Measurements from ENCODE around the gene GRAP2. TPM values are rescaled to one million over a fixed set of nuclear protein-coding genes. Genes with fewer than 3 reads are reported as not detected.

GRAP2 gene
- total and polyA plus RNA-seq, 9 of the 15 experiments (the other 6 are each of a cell fraction or from before 2014, with no cell fraction given) = 4.8 to 88.7 (median 60.4) TPM

GRCh38 chr22:39949964-39950737 is 49.3 kb downstream of the GRAP2 start:
- intact Hi-C loops (cut with micrococcal nuclease) (no loop called here), in situ Hi-C loops (cut with MboI) (no loop called here)
- H3K9me3 ChIP-seq (replicated peaks; ENCODE audit: control insufficient read depth, insufficient read depth, low read depth, low read length) = no peaks in the 10 kb centered on the region
- H3K4me1 ChIP-seq (replicated peaks in 1 of 2; ENCODE audit: control insufficient read depth in 2 of 2, insufficient read depth in 2 of 2, low read length in 2 of 2) = peaks cover 9 to 54% of the 10 kb centered on the region in 2 experiments; a peak in 4 of 5 replicates
- WGBS (ENCODE audit: insufficient coverage, low coverage, missing lambda C conversion rate) = 20% methylated on average over 8 of the region's 8 CpGs
- no peaks in the 10 kb centered on the region for H3K9me1 ChIP-seq (ENCODE audit: control insufficient read depth, insufficient read depth, low read length)
- ATAC-seq = peak; percentile 33
- no peak overlapping the region; the same call in 1 of the 3 replicates for H3K27ac ChIP-seq (ENCODE audit: extremely low read depth, low read depth, low read length)
- FAIRE-seq = no peak
- POLR2A ChIA-PET = interaction anchor here (0.6 to 1.0 kb wide), 5 partner anchors 22 to 94 kb away, joined by 3 read pairs; no protein-coding TSS in a partner anchor
- H3K4me3 ChIP-seq = peak overlapping the region; percentile 55; the same call in 1 of the 2 replicates
- CTCF ChIA-PET (ENCODE audit: low intra/inter-chr PET ratio) = no interaction called here
- peak overlapping the region; percentile 27 to 88; a peak in 3 of 4 replicates for H3K9ac ChIP-seq (ENCODE audit: insufficient read depth in 1 of 2, low read depth in 2 of 2, low read length in 2 of 2)
- peaks cover 62% of the 10 kb centered on the region; the same call in 2 of the 3 replicates for H3K36me3 ChIP-seq (ENCODE audit: control insufficient read depth, insufficient read depth, low read length)
- peak overlapping the region; percentile 92 for H3K4me2 ChIP-seq (ENCODE audit: insufficient read depth, low read length)
- H4K20me1 ChIP-seq (replicated peaks; ENCODE audit: control insufficient read depth, insufficient read depth, low read length) = no peaks in the 10 kb centered on the region
- H3K79me2 ChIP-seq (ENCODE audit: control insufficient read depth, insufficient read depth, low read length) = peaks cover 86% of the 10 kb centered on the region
- DNase-seq (ENCODE audit: extremely low read depth in 1 of 4, low spot score in 3 of 4) = peak in 3 of 4 experiments; percentile 18 to 36 (median 18)
- no peak overlapping the region for H2AFZ ChIP-seq (ENCODE audit: low read depth, low read length)
- H3K27me3 ChIP-seq (ENCODE audit: control insufficient read depth in 2 of 2, insufficient read depth in 2 of 2, low read length in 2 of 2) = no peaks in the 10 kb centered on the region
- no TSS peak for BruUV-seq (replicated peaks)
- TF ChIP-seq POLR2A (conservative IDR thresholded peaks at IDR 0.05) (peak; percentile 42; the same call in 1 of the 2 replicates), HDAC1 (IDR thresholded peaks at IDR 0.05) (peak in 1 of 2 experiments; percentile 34; a peak in 1 of 4 replicates), POLR2H (tag; IDR thresholded peaks at IDR 0.05; ENCODE audit: low read depth) (no peak), ZNF696 (CRISPR knock-in tag; conservative IDR thresholded peaks at IDR 0.05) (no peak), ZNF324 (CRISPR knock-in tag; IDR thresholded peaks at IDR 0.05) (no peak), SIX5 (IDR thresholded peaks at IDR 0.05; ENCODE audit: borderline replicate concordance in 1 of 2, insufficient read depth in 1 of 2, low read depth in 1 of 2, low read length in 2 of 2) (no peak), FOXM1 (IDR thresholded peaks at IDR 0.05; ENCODE audit: low read depth) (no peak), FOXM1 (CRISPR knock-in tag; IDR thresholded peaks at IDR 0.05; ENCODE audit: low read depth) (no peak), MCM2 (IDR thresholded peaks at IDR 0.05; ENCODE audit: low read depth) (no peak), RCOR1 (IDR thresholded peaks at IDR 0.05; ENCODE audit: borderline replicate concordance in 1 of 2, low read depth in 2 of 2, low read length in 2 of 2) (no peak), ELF2 (CRISPR knock-in tag; IDR thresholded peaks at IDR 0.05) (no peak), GTF2E2 (tag; IDR thresholded peaks at IDR 0.05) (no peak), SUPT5H (IDR thresholded peaks at IDR 0.05) (peak; percentile 59; the same call in 1 of the 2 replicates), ZNF316 (IDR thresholded peaks at IDR 0.05) (no peak), FOXK2 (conservative IDR thresholded peaks at IDR 0.05 in 1 of 2, IDR thresholded peaks at IDR 0.05 in 1 of 2; ENCODE audit: low read depth in 2 of 2) (peak in 1 of 2 experiments; percentile 44; a peak in 1 of 4 replicates), TBL1XR1 (IDR thresholded peaks at IDR 0.05; ENCODE audit: low read length in 2 of 2) (no peak), MEF2D (tag; conservative IDR thresholded peaks at IDR 0.05; ENCODE audit: low read depth) (peak; percentile 62; the same call in 1 of the 2 replicates), KDM1A (IDR thresholded peaks at IDR 0.05) (peak in 1 of 2 experiments; percentile 64; a peak in 1 of 4 replicates), ARID1B (IDR thresholded peaks at IDR 0.05) (no peak)
- TF ChIP-seq, protein P1, sequence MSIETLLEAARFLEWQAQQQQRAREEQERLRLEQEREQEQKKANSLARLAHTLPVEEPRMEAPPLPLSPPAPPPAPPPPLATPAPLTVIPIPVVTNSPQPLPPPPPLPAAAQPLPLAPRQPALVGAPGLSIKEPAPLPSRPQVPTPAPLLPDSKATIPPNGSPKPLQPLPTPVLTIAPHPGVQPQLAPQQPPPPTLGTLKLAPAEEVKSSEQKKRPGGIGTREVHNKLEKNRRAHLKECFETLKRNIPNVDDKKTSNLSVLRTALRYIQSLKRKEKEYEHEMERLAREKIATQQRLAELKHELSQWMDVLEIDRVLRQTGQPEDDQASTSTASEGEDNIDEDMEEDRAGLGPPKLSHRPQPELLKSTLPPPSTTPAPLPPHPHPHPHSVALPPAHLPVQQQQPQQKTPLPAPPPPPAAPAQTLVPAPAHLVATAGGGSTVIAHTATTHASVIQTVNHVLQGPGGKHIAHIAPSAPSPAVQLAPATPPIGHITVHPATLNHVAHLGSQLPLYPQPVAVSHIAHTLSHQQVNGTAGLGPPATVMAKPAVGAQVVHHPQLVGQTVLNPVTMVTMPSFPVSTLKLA (conservative IDR thresholded peaks at IDR 0.05) = peak in 1 of 2 experiments; percentile 20; a peak in 1 of 4 replicates
- TF ChIP-seq, protein P2, sequence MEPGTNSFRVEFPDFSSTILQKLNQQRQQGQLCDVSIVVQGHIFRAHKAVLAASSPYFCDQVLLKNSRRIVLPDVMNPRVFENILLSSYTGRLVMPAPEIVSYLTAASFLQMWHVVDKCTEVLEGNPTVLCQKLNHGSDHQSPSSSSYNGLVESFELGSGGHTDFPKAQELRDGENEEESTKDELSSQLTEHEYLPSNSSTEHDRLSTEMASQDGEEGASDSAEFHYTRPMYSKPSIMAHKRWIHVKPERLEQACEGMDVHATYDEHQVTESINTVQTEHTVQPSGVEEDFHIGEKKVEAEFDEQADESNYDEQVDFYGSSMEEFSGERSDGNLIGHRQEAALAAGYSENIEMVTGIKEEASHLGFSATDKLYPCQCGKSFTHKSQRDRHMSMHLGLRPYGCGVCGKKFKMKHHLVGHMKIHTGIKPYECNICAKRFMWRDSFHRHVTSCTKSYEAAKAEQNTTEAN (CRISPR knock-in tag; IDR thresholded peaks at IDR 0.05) = no peak

Data from K562 (cell line).